Measurements from ENCODE around the gene ZNF497. TPM values are rescaled to one million over a fixed set of nuclear protein-coding genes. Genes with fewer than 3 reads are reported as not detected.
A peak's percentile ranks its signal among the peaks of the same experiment; 100 is the strongest.
"Not testable (repeated sequence)": the region's sequence is repeated elsewhere in the genome, so short reads cannot be mapped to it uniquely, and the experiment has no call there.

The ZNF497 gene
- total and polyA plus RNA-seq, 4 donors = 0.97 to 3.8 (median 2.4) TPM

DNA sequence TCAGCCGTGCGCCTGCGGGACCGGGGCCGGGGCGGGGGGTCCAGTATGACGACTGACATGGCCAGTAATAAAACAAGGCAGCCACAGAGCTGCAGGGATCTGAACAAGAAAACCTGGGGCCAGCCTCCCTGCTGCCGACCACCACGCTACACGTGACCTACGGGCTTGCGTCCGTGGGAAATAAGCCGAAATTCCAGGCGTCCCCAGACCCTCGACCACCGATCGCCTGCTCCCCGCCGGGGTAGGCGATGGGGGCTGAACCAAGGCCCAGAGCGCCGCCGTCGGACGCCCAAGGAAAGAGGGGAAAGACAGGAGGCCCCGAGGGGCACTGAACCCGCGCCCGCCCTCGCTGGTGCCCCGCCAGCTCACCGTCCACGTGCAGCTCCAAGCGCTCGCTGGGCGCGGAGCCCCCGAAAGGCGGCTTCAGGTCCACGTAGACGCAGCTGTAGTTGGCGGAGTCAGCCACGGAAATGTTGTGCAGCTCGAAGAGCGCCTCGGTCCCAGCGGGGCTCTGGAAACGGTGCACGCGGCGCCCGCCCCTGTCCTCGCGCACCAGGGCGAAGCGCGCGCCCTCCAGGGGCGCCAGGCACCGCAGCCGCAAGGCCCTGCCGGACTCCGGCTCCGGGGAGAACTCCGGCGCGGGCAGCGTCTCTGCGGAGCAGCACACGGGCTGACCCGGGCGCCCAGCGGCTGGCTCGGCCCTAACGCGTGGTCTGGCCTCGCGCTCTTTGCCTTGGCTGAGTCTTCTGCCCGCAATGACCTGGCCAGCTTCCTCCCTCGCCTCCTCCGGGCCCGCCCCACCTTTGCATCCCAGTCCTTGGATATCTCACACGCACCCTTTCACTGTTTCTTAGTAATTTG, 12.3 kb downstream of the ZNF497 start:
- TF ChIP-seq, protein P1, sequence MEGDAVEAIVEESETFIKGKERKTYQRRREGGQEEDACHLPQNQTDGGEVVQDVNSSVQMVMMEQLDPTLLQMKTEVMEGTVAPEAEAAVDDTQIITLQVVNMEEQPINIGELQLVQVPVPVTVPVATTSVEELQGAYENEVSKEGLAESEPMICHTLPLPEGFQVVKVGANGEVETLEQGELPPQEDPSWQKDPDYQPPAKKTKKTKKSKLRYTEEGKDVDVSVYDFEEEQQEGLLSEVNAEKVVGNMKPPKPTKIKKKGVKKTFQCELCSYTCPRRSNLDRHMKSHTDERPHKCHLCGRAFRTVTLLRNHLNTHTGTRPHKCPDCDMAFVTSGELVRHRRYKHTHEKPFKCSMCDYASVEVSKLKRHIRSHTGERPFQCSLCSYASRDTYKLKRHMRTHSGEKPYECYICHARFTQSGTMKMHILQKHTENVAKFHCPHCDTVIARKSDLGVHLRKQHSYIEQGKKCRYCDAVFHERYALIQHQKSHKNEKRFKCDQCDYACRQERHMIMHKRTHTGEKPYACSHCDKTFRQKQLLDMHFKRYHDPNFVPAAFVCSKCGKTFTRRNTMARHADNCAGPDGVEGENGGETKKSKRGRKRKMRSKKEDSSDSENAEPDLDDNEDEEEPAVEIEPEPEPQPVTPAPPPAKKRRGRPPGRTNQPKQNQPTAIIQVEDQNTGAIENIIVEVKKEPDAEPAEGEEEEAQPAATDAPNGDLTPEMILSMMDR (IDR thresholded peaks at IDR 0.05; ENCODE audit: control extremely low read depth, extremely low read depth) = no peak
- H3K9ac ChIP-seq (ENCODE audit: insufficient read depth in 1 of 2, low read length in 2 of 2) = no peak overlapping the region
- H3K4me1 ChIP-seq (ENCODE audit: control insufficient read depth in 5 of 5, insufficient read depth in 5 of 5, low read length in 5 of 5) = peaks cover 0 to 10% (median 2%) of the 10 kb centered on the region in 5 donors
- 35 to 53% methylated on average over 78 to 84 of the region's 84 CpGs for WGBS, 2 donors
- peaks cover 0 to 47% (median 47%) of the 10 kb centered on the region in 3 donors for H3K27me3 ChIP-seq (ENCODE audit: control insufficient read depth in 3 of 3, insufficient read depth in 3 of 3, low read length in 2 of 3)
- H3K4me3 ChIP-seq = no peak overlapping the region
- peak in 2 of 3 donors; percentile 32 to 43 for DNase-seq
- ATAC-seq (ENCODE audit: insufficient read depth, low FRiP score) = no peak
- H3K9me3 ChIP-seq (ENCODE audit: control insufficient read depth in 4 of 4, insufficient read depth in 3 of 4, low read length in 3 of 4) = peaks cover 0 to 4% (median 0%) of the 10 kb centered on the region in 4 donors
- H3K27ac ChIP-seq (ENCODE audit: low read depth in 1 of 2, low read length in 1 of 2) = no peak overlapping the region
- peaks cover 0 to 6% (median 0%) of the 10 kb centered on the region in 4 donors for H3K36me3 ChIP-seq (ENCODE audit: control insufficient read depth in 4 of 4, insufficient read depth in 4 of 4, low read length in 4 of 4)

DNA sequence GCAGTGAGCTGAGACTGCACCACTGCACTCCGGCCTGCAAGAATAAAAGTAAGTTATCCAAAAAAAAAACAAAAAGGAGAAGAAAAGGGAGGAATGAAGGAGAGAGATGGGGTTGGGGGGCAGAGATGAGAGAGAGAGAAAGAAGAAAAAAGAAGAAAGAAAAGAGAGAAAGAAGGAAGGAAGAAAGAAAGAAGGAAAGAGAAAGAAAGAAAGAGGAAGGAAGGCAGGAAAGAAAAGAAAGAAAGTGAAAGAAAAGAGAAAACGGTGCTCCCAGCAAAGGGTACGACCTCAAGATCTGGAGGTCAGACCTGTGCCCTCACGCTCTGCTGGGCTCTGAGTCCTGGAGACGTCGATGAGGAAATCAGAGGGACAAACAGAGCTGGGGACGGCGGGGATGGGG, 13.0 kb downstream of the ZNF497 start:
- WGBS, 2 donors = 54 to 61% methylated on average over 8 of the region's 8 CpGs
- ATAC-seq (ENCODE audit: insufficient read depth, low FRiP score) (no peak), DNase-seq (no peak)
- peaks cover 0 to 6% (median 0%) of the 10 kb centered on the region in 4 donors for H3K36me3 ChIP-seq (ENCODE audit: control insufficient read depth in 4 of 4, insufficient read depth in 4 of 4, low read length in 4 of 4)
- peaks cover 0 to 4% (median 0%) of the 10 kb centered on the region in 4 donors for H3K9me3 ChIP-seq (ENCODE audit: control insufficient read depth in 4 of 4, insufficient read depth in 3 of 4, low read length in 3 of 4)
- peaks cover 0 to 7% (median 2%) of the 10 kb centered on the region in 5 donors for H3K4me1 ChIP-seq (ENCODE audit: control insufficient read depth in 5 of 5, insufficient read depth in 5 of 5, low read length in 5 of 5)
- H3K4me3 ChIP-seq = no peak overlapping the region
- TF ChIP-seq, protein P1 (IDR thresholded peaks at IDR 0.05; ENCODE audit: control extremely low read depth, extremely low read depth) = no peak
- no peak overlapping the region for H3K27ac ChIP-seq (ENCODE audit: low read depth in 1 of 2, low read length in 1 of 2)
- no peak overlapping the region for H3K9ac ChIP-seq (ENCODE audit: insufficient read depth in 1 of 2, low read length in 2 of 2)
- H3K27me3 ChIP-seq (ENCODE audit: control insufficient read depth in 3 of 3, insufficient read depth in 3 of 3, low read length in 2 of 3) = peaks cover 0 to 47% (median 47%) of the 10 kb centered on the region in 3 donors

DNA sequence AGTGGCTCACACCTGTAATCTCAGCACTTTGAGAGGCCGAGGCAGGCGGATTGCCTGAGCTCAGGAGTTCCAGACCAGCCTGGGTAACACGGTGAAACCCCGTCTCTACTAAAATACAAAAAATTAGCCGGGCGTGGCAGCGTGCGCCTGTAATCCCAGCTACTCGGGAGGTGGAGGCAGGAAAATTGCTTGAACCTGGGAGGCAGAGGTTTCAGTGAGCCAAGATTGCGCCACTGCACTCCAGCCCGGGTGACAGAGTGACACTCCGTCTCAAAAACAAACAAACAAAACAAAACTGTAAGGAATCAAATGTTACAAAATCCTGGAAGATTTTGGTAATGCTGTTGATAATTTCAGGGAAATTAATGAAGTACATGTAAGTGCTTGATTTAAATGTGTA, 14.5 kb downstream of the ZNF497 start:
- not testable (repeated sequence) for H3K36me3 ChIP-seq (ENCODE audit: control insufficient read depth in 4 of 4, insufficient read depth in 4 of 4, low read length in 4 of 4); H3K4me1 ChIP-seq (ENCODE audit: control insufficient read depth in 5 of 5, insufficient read depth in 5 of 5, low read length in 5 of 5); H3K27ac ChIP-seq (ENCODE audit: low read depth in 1 of 2, low read length in 1 of 2); H3K9me3 ChIP-seq (ENCODE audit: control insufficient read depth in 4 of 4, insufficient read depth in 3 of 4, low read length in 3 of 4); DNase-seq; ATAC-seq (ENCODE audit: insufficient read depth, low FRiP score); H3K9ac ChIP-seq (ENCODE audit: insufficient read depth in 1 of 2, low read length in 2 of 2)
- H3K4me3 ChIP-seq = peak overlapping the region; percentile 66
- WGBS, 2 donors = 14 to 20% methylated on average over 12 of the region's 12 CpGs
- peaks cover 0 to 47% (median 47%) of the 10 kb centered on the region in 3 donors for H3K27me3 ChIP-seq (ENCODE audit: control insufficient read depth in 3 of 3, insufficient read depth in 3 of 3, low read length in 2 of 3)
